Tibial nerve (tissue), 4 donors: Measurements from ENCODE around the gene ATP23. TPM values are rescaled to one million over a fixed set of nuclear protein-coding genes. Genes with fewer than 3 reads are reported as not detected.

Source experiments
- DNase-seq, 2 donors: peaks; one replicate each; pipeline ENCODE4 v3.0.0-alpha.2; 2019; ENCODE audit warnings: low spot score in 2 of 2
- H3K27ac ChIP-seq, 4 donors: fragments of 200-600 bp; sonication (generic) in 3 of 4; one replicate each; pipeline ENCODE4 v1.5.1; 2017 to 2019; ENCODE audit warnings: mild to moderate bottlenecking in 1 of 4
- H3K27me3 ChIP-seq, 2 donors: fragments of 200-600 bp; sonication (generic) in 1 of 2; one replicate each; pipeline versions ENCODE4 v1.5.1 to v1.6.0; 2017 to 2019
- H3K36me3 ChIP-seq, 3 donors: fragments of 200-600 bp; sonication (generic); one replicate each; pipeline ENCODE4 v1.5.1; 2018 to 2019
- H3K4me1 ChIP-seq, 4 donors: fragments of 200-600 bp; sonication (generic) in 3 of 4; one replicate each; pipeline ENCODE4 v1.5.1; 2017 to 2019
- H3K4me3 ChIP-seq, 4 donors: fragments of 200-600 bp; sonication (generic) in 3 of 4; one replicate each; pipeline ENCODE4 v1.5.1; 2017 to 2019; ENCODE audit warnings: mild to moderate bottlenecking in 1 of 4, moderate library complexity in 1 of 4
- H3K9me3 ChIP-seq, 4 donors: fragments of 200-600 bp; sonication (generic) in 3 of 4; one replicate each; pipeline ENCODE4 v1.5.1; 2017 to 2019
- CTCF ChIP-seq, 5 experiments: fragments of 200-600 bp in 3 of 5; fragments of 450-650 bp in 2 of 5; sonication (generic) in 3 of 5; IDR thresholded peaks; one replicate each; pipeline ENCODE4 v1.5.1; 2016 to 2019; ENCODE audit warnings: antibody characterized with exemption in 5 of 5, mild to moderate bottlenecking in 3 of 5, moderate library complexity in 2 of 5
- EP300 ChIP-seq, 2 donors: sonication (generic); formaldehyde crosslinking; IDR thresholded peaks; one replicate each; pipeline ENCODE4 v1.6.1; 2017; ENCODE audit warnings: antibody characterized with exemption in 2 of 2, mild to moderate bottlenecking in 1 of 2
- POLR2A ChIP-seq, 2 donors: fragments of 450-650 bp; IDR thresholded peaks; one replicate each; pipeline ENCODE4 v1.6.1; 2017; ENCODE audit warnings: antibody characterized with exemption in 2 of 2, mild to moderate bottlenecking in 2 of 2, moderate library complexity in 2 of 2
- WGBS, 2 donors: methylation state at CpG; one replicate each; pipeline ENCODE4 v1.1.5; 2018; 5-methylcytosine and 5-hydroxymethylcytosine counted together
- total RNA-seq, 4 donors: library from RNA; depleted of rRNA; stranded (reverse); fragments of >200 nt; gene quantifications; one replicate each; pipeline ENCODE4 v1.1.0, GENCODE V29; 2016

Gene ATP23
- total RNA-seq, 4 donors from 2014 or later: 2.2 to 20.7 (median 8.0) TPM

- DNase-seq: no peak
- H3K36me3 ChIP-seq: no peaks in the 10 kb centered on the region
- 35 to 43% methylated on average over 5 of the region's 5 CpGs for WGBS, 2 donors
- no peaks in the 10 kb centered on the region for H3K27me3 ChIP-seq
- H3K4me3 ChIP-seq: peak overlapping the region in 2 of 4 donors; percentile 57 to 64
- TF ChIP-seq CTCF (IDR thresholded peaks at IDR 0.05) (no peak), EP300 (IDR thresholded peaks at IDR 0.05) (no peak), POLR2A (IDR thresholded peaks at IDR 0.05) (no peak)
- peak overlapping the region; percentile 93 to 99 (median 94) for H3K27ac ChIP-seq
- no peaks in the 10 kb centered on the region for H3K9me3 ChIP-seq
- peaks cover 7 to 88% (median 74%) of the 10 kb centered on the region in 4 donors for H3K4me1 ChIP-seq
Measured at GRCh38 chr12:57895389-57896114, 45.8 kb upstream of the ATP23 start.

DNA sequence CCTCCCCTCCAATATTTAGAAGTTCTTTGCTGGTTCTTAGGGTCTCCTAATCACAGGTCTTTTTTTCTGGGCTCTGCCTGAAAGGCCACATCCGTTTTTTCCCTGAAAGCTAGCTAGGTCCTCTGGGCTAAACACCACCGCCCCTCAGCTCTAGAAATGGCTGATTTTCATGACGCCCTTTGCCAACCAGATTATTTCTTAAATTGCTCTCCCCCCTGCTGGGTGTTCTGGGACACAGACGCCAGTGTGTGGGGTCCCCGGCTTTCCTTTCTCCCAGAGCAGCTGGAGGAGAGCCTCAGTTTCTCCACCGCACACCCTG lies 45.3 kb upstream of the ATP23 start:
- Histone ChIP-seq H3K4me1 (peaks cover 7 to 83% (median 73%) of the 10 kb centered on the region in 4 donors), H3K27ac (peak overlapping the region; percentile 93 to 99 (median 94)), H3K27me3 (no peaks in the 10 kb centered on the region), H3K4me3 (peak overlapping the region; percentile 52 to 64 (median 60)), H3K9me3 (no peaks in the 10 kb centered on the region), H3K36me3 (no peaks in the 10 kb centered on the region)
- no peak for DNase-seq
- 4 to 7% methylated on average over 6 of the region's 6 CpGs for WGBS, 2 donors
- TF ChIP-seq CTCF (IDR thresholded peaks at IDR 0.05) (peak in 4 of 5 experiments; percentile 19 to 64 (median 32)), EP300 (IDR thresholded peaks at IDR 0.05) (no peak)

- Histone ChIP-seq H3K9me3 (no peaks in the 10 kb centered on the region), H3K27me3 (no peaks in the 10 kb centered on the region), H3K4me3 (peak overlapping the region; percentile 52 to 64 (median 60)), H3K27ac (peak overlapping the region; percentile 93 to 99 (median 94)), H3K36me3 (no peaks in the 10 kb centered on the region), H3K4me1 (peaks cover 7 to 78% (median 70%) of the 10 kb centered on the region in 4 donors)
- DNase-seq: peak; percentile 63 to 70
- TF ChIP-seq CTCF (IDR thresholded peaks at IDR 0.05): peak in 4 of 5 experiments; percentile 31 to 66 (median 49)
- TF ChIP-seq POLR2A (IDR thresholded peaks at IDR 0.05): peak; percentile 58 to 64
- TF ChIP-seq EP300 (IDR thresholded peaks at IDR 0.05): peak in 1 of 2 donors; percentile 87
- WGBS, 2 donors: 1% methylated on average over 23 to 37 of the region's 54 CpGs
Measured at GRCh38 chr12:57896434-57897201, 44.7 kb upstream of the ATP23 start.

DNA sequence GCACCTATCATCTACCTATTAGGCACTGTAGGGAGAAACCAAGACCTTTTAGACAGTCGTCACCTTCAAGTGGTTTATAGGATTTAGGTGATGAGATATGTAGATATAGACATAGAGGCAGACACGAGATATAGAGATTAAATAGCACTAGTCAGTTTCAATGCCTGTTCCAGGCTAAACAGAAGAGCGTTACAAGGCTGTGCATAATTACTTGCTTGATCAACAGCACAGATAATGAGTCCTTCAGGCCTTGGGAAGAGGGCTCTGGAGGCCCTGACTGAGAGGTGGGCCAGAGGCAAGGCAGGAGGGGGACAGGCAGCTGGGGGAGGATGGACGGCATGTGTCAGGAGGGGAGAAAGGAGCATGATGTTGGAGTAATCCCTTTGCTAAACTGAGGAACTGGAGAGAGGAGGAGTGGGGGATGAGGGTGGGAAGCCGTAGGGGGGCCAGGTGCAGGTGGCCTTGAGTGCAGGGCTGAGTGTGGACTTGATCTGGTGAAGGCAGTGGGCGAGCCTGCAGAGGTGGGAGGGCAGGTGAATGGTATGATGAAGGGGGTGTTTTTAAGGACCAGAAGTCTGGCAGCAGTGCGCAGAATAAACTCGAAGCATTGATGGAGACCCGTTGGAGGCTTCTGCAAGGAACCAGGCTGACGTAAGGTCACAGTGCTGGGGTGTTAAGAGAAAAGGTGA lies 43.9 kb upstream of the ATP23 start:
- WGBS, 2 donors: 48 to 55% methylated on average over 10 of the region's 10 CpGs
- H3K4me3 ChIP-seq: peak overlapping the region; percentile 52 to 64 (median 60)
- H3K9me3 ChIP-seq: no peaks in the 10 kb centered on the region
- no peaks in the 10 kb centered on the region for H3K36me3 ChIP-seq
- DNase-seq: no peak
- peaks cover 7 to 69% (median 63%) of the 10 kb centered on the region in 4 donors for H3K4me1 ChIP-seq
- H3K27me3 ChIP-seq: no peaks in the 10 kb centered on the region
- TF ChIP-seq POLR2A (IDR thresholded peaks at IDR 0.05) (no peak), EP300 (IDR thresholded peaks at IDR 0.05) (no peak), CTCF (IDR thresholded peaks at IDR 0.05) (no peak)
- peak overlapping the region; percentile 93 to 99 (median 94) for H3K27ac ChIP-seq
